Measurements from ENCODE around the gene EZH1.
A peak's percentile ranks its signal among the peaks of the same experiment; 100 is the strongest.

The EZH1 gene

GRCh38 chr17:42704837-42705494 lies 39.9 kb downstream of the EZH1 start:
- no peak overlapping the region for H3K4me3 ChIP-seq (ENCODE audit: low read depth, low read length)
- in situ Hi-C loops (cut with HindIII; ENCODE audit: low sequenced_read_pairs) = no loop called here
- DNase-seq (ENCODE audit: low read depth, low spot score) = no peak
- TF ChIP-seq CTCF (IDR thresholded peaks at IDR 0.05; ENCODE audit: low read depth, low read length) = no peak

- no peak overlapping the region for H3K4me3 ChIP-seq (ENCODE audit: low read depth, low read length)
- in situ Hi-C loops (cut with HindIII; ENCODE audit: low sequenced_read_pairs) = no loop called here
- DNase-seq (ENCODE audit: low read depth, low spot score) = no peak
- no peak for TF ChIP-seq CTCF (IDR thresholded peaks at IDR 0.05; ENCODE audit: low read depth, low read length)
Measured at GRCh38 chr17:42704490-42704836, 40.4 kb downstream of the EZH1 start.

- in situ Hi-C loops (cut with HindIII; ENCODE audit: low sequenced_read_pairs) = no loop called here
- DNase-seq (ENCODE audit: low read depth, low spot score) = no peak
- H3K4me3 ChIP-seq (ENCODE audit: low read depth, low read length) = no peak overlapping the region
- no peak for TF ChIP-seq CTCF (IDR thresholded peaks at IDR 0.05; ENCODE audit: low read depth, low read length)
Measured at GRCh38 chr17:42702446-42702845, 42.4 kb downstream of the EZH1 start.

- no peak for DNase-seq (ENCODE audit: low read depth, low spot score)
- TF ChIP-seq CTCF (IDR thresholded peaks at IDR 0.05; ENCODE audit: low read depth, low read length) = no peak
- no peak overlapping the region for H3K4me3 ChIP-seq (ENCODE audit: low read depth, low read length)
- in situ Hi-C loops (cut with HindIII; ENCODE audit: low sequenced_read_pairs) = no loop called here
Measured at GRCh38 chr17:42700586-42701289, 44.1 kb downstream of the EZH1 start.

- no peak overlapping the region for H3K4me3 ChIP-seq (ENCODE audit: low read depth, low read length)
- TF ChIP-seq CTCF (IDR thresholded peaks at IDR 0.05; ENCODE audit: low read depth, low read length) = no peak
- in situ Hi-C loops (cut with HindIII; ENCODE audit: low sequenced_read_pairs) = no loop called here
- no peak for DNase-seq (ENCODE audit: low read depth, low spot score)
Measured at GRCh38 chr17:42699415-42699740, 45.5 kb downstream of the EZH1 start.

- peak; percentile 63 for DNase-seq (ENCODE audit: low read depth, low spot score)
- H3K4me3 ChIP-seq (ENCODE audit: low read depth, low read length) = no peak overlapping the region
- in situ Hi-C loops (cut with HindIII; ENCODE audit: low sequenced_read_pairs) = no loop called here
- no peak for TF ChIP-seq CTCF (IDR thresholded peaks at IDR 0.05; ENCODE audit: low read depth, low read length)
Measured at GRCh38 chr17:42698736-42699414, 46.0 kb downstream of the EZH1 start.
